Ovary (tissue), 9 donors: ENCODE data around the gene VHLL. TPM values are rescaled to one million over a fixed set of nuclear protein-coding genes. Genes with fewer than 3 reads are reported as not detected.

Experiments used
- DNase-seq, 5 donors: peaks; one replicate each; pipeline ENCODE4 v3.0.0-alpha.2; 2019 to 2020
- H3K27ac ChIP-seq, 2 donors: fragments of 200-600 bp; one replicate each; pipeline versions ENCODE4 v1.5.1 to v1.8.0; 2019 to 2022
- H3K27me3 ChIP-seq: fragments of 200-600 bp; one replicate; pipeline ENCODE4 v1.8.0; 2022
- H3K36me3 ChIP-seq: fragments of 200-600 bp; sonication (generic); one replicate; pipeline ENCODE4 v1.5.1; 2019
- H3K4me1 ChIP-seq: one replicate; pipeline ENCODE4 v1.8.1; 2013; ENCODE audit warnings: mild to moderate bottlenecking, moderate library complexity; ENCODE audit not compliant: insufficient read depth
- H3K4me3 ChIP-seq: fragments of 200-600 bp; sonication (generic); one replicate; pipeline ENCODE4 v1.5.1; 2017
- H3K9me3 ChIP-seq, 2 donors: fragments of 200-600 bp in 1 of 2; sonication (generic) in 1 of 2; one replicate each; pipeline versions ENCODE4 v1.5.1 to v1.8.1; 2013 to 2019; ENCODE audit warnings: mild to moderate bottlenecking in 1 of 2, moderate library complexity in 1 of 2
- CTCF ChIP-seq, 3 donors: fragments of 450-650 bp in 2 of 3; fragments of 200-600 bp in 1 of 3; IDR thresholded peaks; one replicate each; pipeline versions ENCODE4 v1.5.1 to v1.8.0; 2016 to 2022; ENCODE audit warnings: antibody characterized with exemption in 3 of 3, mild to moderate bottlenecking in 1 of 3
- EP300 ChIP-seq: sonication (generic); formaldehyde crosslinking; IDR thresholded peaks from one replicate; pipeline ENCODE4 v1.6.1; 2017; ENCODE audit warnings: antibody characterized with exemption
- POLR2A ChIP-seq: fragments of 450-650 bp; IDR thresholded peaks from one replicate; pipeline ENCODE4 v1.6.1; 2017; ENCODE audit warnings: antibody characterized with exemption, mild to moderate bottlenecking, moderate library complexity
- WGBS, 3 donors: extraction: QIAGEN DNeasy Blood & Tissue Kit in 1 of 3; methylation state at CpG; one replicate each; pipeline versions ENCODE4 v1.1.5 to v1.1.7; 2013 to 2017; 5-methylcytosine and 5-hydroxymethylcytosine counted together
- intact Hi-C, 4 donors: fragments of 100-400 bp; cut with DNase I; formaldehyde crosslinking; loops; one replicate each; pipeline versions ENCODE4 v1.11.0 to v1.15.1; 2022 to 2023
- polyA plus RNA-seq, 2 donors: library from polyadenylated mRNA; stranded (reverse); fragments of 200-250 nt in 1 of 2; fragments of 350-450 nt in 1 of 2; fragmentation: Illumina TruSeq in 1 of 2; extraction: RNeasy Lipid Tissue Mini Kit (QIAGEN cat#74804) in 1 of 2; gene quantifications; one replicate each; pipeline ENCODE4 v1.2.3, GENCODE V29; 2013 to 2014
- total RNA-seq, 7 donors: library from RNA; depleted of rRNA in 2 of 7; stranded (reverse); fragments of >200 nt in 2 of 7; fragmentation: NEBNext Ultra II Directional in 3 of 7; extraction: Animal tissue kit (Norgen Biotek cat#: 25700) in 3 of 7; gene quantifications; one replicate each; pipeline versions ENCODE4 v1.1.0 to v1.2.4, GENCODE V29; 2016 to 2023
- donor health status: DM: no; HTN: no; CAD: no; lungs with moderate emphysema.
- donor health status: DM: no; HTN: no; CAD: no.
- donor health status: Bipolar disorder and iron deficiency.
- donor health status: DM: yes; HTN: yes; CAD: no.
- donor health status: DM: no; HTN: no; CAD: no.
- donor health status: DM: yes; HTN: yes; CAD: no.

Gene VHLL
- total and polyA plus RNA-seq, 9 donors, result 0.33 to 0.56 (median 0.40) TPM; not detected in 5

GRCh38 chr1:156258859-156259258 lies 40.2 kb downstream of the VHLL start:
- no peak overlapping the region for H3K27ac ChIP-seq
- 95 to 96% (median 95%) methylated on average over 8 of the region's 8 CpGs for WGBS, 3 donors
- H3K4me3 ChIP-seq, result no peak overlapping the region
- no peaks in the 10 kb centered on the region for H3K27me3 ChIP-seq
- no peak for DNase-seq
- intact Hi-C loops, result loop anchor here in 1 of 4 donors (2.0 kb wide), 1 partner anchor 14 kb away; no protein-coding TSS in a partner anchor
- no peaks in the 10 kb centered on the region for H3K9me3 ChIP-seq
- TF ChIP-seq EP300 (no peak), CTCF (IDR thresholded peaks at IDR 0.05) (no peak), POLR2A (no peak)
- no peaks in the 10 kb centered on the region for H3K4me1 ChIP-seq
- H3K36me3 ChIP-seq, result no peaks in the 10 kb centered on the region

- no peaks in the 10 kb centered on the region for H3K36me3 ChIP-seq
- H3K27me3 ChIP-seq, result no peaks in the 10 kb centered on the region
- TF ChIP-seq CTCF (IDR thresholded peaks at IDR 0.05) (no peak), POLR2A (no peak), EP300 (no peak)
- no peak for DNase-seq
- no peaks in the 10 kb centered on the region for H3K9me3 ChIP-seq
- H3K4me1 ChIP-seq, result no peaks in the 10 kb centered on the region
- H3K27ac ChIP-seq, result no peak overlapping the region
- H3K4me3 ChIP-seq, result no peak overlapping the region
- 90 to 95% (median 91%) methylated on average over 2 of the region's 2 CpGs for WGBS, 3 donors
- intact Hi-C loops, result loop anchor here in 1 of 4 donors (2.0 kb wide), 1 partner anchor 15 kb away; no protein-coding TSS in a partner anchor
Observed at GRCh38 chr1:156257711-156258110, 41.4 kb downstream of the VHLL start.

- no peak for TF ChIP-seq EP300
- no peak for TF ChIP-seq POLR2A
- no peak for TF ChIP-seq CTCF (IDR thresholded peaks at IDR 0.05)
- intact Hi-C loops, result no loop called here
- H3K27ac ChIP-seq, result no peak overlapping the region
- no peaks in the 10 kb centered on the region for H3K27me3 ChIP-seq
- WGBS, 3 donors, result 88 to 90% (median 90%) methylated on average over 3 of the region's 3 CpGs
- H3K36me3 ChIP-seq, result no peaks in the 10 kb centered on the region
- no peaks in the 10 kb centered on the region for H3K9me3 ChIP-seq
- H3K4me3 ChIP-seq, result no peak overlapping the region
- no peak for DNase-seq
- no peaks in the 10 kb centered on the region for H3K4me1 ChIP-seq
Observed at GRCh38 chr1:156253634-156254033, 45.5 kb downstream of the VHLL start.

- no peak overlapping the region for H3K4me3 ChIP-seq
- H3K27ac ChIP-seq, result no peak overlapping the region
- WGBS, 3 donors, result 38 to 46% (median 39%) methylated on average over 3 of the region's 3 CpGs
- H3K4me1 ChIP-seq, result no peaks in the 10 kb centered on the region
- intact Hi-C loops, result no loop called here
- DNase-seq, result no peak
- no peaks in the 10 kb centered on the region for H3K9me3 ChIP-seq
- TF ChIP-seq CTCF (IDR thresholded peaks at IDR 0.05) (no peak), EP300 (no peak), POLR2A (no peak)
- H3K27me3 ChIP-seq, result no peaks in the 10 kb centered on the region
- no peaks in the 10 kb centered on the region for H3K36me3 ChIP-seq
Observed at GRCh38 chr1:156251527-156251926, 47.6 kb downstream of the VHLL start.
